ENCODE results near the gene FBXO15.

The FBXO15 gene

GRCh38 chr18:74148543-74149070 lies 973 bp upstream of the FBXO15 start:
- in situ Hi-C loops (cut with HindIII; ENCODE audit: low pct_unique_long_range_greater_than_20kb, low sequenced_read_pairs) = no loop called here
- no peak for TF ChIP-seq JUND (IDR thresholded peaks at IDR 0.05; ENCODE audit: low read depth)
- DNase-seq (ENCODE audit: low read depth in 1 of 2, low spot score in 1 of 2) = no peak

DNA sequence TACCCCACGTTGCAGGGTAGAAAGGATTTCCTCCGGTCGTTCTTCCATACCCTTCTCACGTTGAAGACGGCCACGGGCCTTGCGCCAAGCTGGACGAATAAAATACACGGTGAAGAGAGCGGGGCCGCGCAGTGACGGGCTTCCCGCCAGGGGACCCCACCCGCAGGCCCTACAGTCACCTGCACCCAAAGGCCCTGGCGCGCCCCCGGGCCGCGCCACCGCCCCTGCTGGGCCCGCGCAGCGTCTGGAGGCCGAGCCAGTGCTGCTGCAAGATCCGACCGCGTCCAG lies 199 bp downstream of the FBXO15 start:
- in situ Hi-C loops (cut with HindIII; ENCODE audit: low pct_unique_long_range_greater_than_20kb, low sequenced_read_pairs) = no loop called here
- TF ChIP-seq JUND (IDR thresholded peaks at IDR 0.05; ENCODE audit: low read depth) = no peak

GRCh38 chr18:74146756-74147155 lies 878 bp downstream of the FBXO15 start:
- DNase-seq (ENCODE audit: low read depth in 1 of 2, low spot score in 1 of 2) = no peak
- no peak for TF ChIP-seq JUND (IDR thresholded peaks at IDR 0.05; ENCODE audit: low read depth)
- in situ Hi-C loops (cut with HindIII; ENCODE audit: low pct_unique_long_range_greater_than_20kb, low sequenced_read_pairs) = no loop called here

More for the DNA sequence above, 199 bp downstream of the FBXO15 start:
- no peak for DNase-seq (ENCODE audit: low read depth in 1 of 2, low spot score in 1 of 2)

DNA sequence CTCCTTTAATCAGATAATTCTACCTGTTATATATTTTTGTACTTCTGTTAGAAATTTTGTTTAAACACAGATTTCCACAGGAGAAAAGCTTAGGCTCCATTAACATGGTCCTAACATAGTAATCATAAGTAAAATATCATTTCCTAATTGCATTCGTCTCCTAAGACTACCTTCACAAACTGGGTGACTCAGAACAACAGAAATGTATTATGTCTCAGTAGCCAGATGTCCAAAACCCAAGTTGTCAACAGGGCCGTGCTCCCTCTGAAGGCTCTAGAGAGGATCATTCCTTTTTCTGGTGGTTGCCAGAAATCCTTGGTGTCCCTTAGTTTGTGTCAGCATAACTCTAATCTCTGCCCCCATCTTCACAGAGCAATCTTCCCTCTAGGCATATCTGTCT lies 5.4 kb downstream of the FBXO15 start:
- no peak for DNase-seq (ENCODE audit: low read depth in 1 of 2, low spot score in 1 of 2)
- in situ Hi-C loops (cut with HindIII; ENCODE audit: low pct_unique_long_range_greater_than_20kb, low sequenced_read_pairs) = no loop called here
- no peak for TF ChIP-seq JUND (IDR thresholded peaks at IDR 0.05; ENCODE audit: low read depth)

GRCh38 chr18:74141667-74142066 lies 6.0 kb downstream of the FBXO15 start:
- TF ChIP-seq JUND (IDR thresholded peaks at IDR 0.05; ENCODE audit: low read depth) = no peak
- no peak for DNase-seq (ENCODE audit: low read depth in 1 of 2, low spot score in 1 of 2)
- in situ Hi-C loops (cut with HindIII; ENCODE audit: low pct_unique_long_range_greater_than_20kb, low sequenced_read_pairs) = no loop called here

DNA sequence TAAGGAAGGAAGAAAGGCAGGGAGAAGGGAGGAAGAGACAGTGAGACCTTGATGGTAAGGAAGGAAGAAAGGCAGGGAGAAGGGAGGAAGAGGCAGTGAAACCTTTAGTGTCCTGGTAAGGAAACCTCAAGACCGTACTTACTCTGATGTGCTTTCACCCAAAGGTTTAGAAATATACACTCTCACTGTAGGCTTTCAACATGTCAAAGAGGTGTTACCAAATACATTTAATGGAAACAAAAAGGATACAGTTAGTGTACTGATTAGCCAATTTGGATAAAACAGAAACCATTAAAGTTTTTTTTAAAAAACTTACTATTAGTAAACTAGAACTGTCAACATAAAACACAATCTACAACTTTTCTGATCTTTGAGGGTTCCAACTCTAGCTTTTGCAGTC lies 7.1 kb downstream of the FBXO15 start:
- no peak for TF ChIP-seq JUND (IDR thresholded peaks at IDR 0.05; ENCODE audit: low read depth)
- in situ Hi-C loops (cut with HindIII; ENCODE audit: low pct_unique_long_range_greater_than_20kb, low sequenced_read_pairs) = no loop called here
- DNase-seq (ENCODE audit: low read depth in 1 of 2, low spot score in 1 of 2) = no peak

GRCh38 chr18:74139888-74140287 lies 7.7 kb downstream of the FBXO15 start:
- in situ Hi-C loops (cut with HindIII; ENCODE audit: low pct_unique_long_range_greater_than_20kb, low sequenced_read_pairs) = no loop called here
- no peak for DNase-seq (ENCODE audit: low read depth in 1 of 2, low spot score in 1 of 2)
- no peak for TF ChIP-seq JUND (IDR thresholded peaks at IDR 0.05; ENCODE audit: low read depth)

DNA sequence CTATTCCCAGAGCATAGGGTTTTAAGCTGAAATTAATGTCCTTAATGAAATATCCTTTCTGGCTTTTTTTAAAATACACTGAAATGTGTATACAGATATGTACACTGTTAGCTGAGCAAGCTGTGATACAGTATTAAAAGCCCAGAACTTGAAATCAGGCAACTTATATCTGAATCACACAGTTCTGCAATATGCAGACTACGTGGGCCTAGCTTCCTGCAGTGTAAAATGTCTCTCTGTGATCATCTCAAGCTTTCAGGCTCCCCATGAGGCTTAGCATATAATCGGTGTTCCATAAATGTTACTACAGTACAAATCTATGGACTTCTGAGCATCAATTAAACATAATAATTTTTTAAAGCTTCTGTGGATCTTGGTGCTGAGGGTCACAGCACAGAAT lies 8.2 kb downstream of the FBXO15 start:
- in situ Hi-C loops (cut with HindIII; ENCODE audit: low pct_unique_long_range_greater_than_20kb, low sequenced_read_pairs) = no loop called here
- DNase-seq (ENCODE audit: low read depth in 1 of 2, low spot score in 1 of 2) = no peak
- no peak for TF ChIP-seq JUND (IDR thresholded peaks at IDR 0.05; ENCODE audit: low read depth)

DNA sequence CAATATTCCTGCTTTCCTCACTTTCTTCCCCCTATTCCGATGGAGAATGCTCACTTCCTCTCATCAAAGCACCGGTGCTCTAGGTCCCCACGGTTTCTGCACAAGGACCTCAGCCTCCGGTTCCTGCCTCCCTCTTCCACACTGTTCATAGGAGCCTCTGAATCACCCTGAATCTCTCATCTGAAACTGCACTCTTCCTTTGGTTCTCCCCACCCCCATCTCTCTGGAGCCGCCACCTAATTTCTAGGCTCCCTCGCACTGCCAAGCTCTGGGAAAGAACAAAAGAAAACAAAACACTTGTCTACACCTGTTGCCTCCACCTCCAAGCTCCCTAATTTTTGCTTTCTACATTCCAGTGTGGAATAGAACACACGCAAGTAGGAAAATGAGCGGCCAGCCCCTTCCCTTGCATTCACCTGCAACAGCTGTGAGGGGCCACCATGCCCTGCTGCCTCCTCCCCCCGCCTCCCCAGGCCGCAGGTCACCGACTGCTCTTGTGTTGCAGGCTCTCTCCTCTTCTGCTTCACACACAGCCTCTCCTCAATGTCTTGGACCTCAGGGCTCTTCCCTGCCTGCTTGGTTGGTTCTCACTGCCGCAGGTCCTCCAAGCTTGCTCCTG lies 9.6 kb downstream of the FBXO15 start:
- TF ChIP-seq JUND (IDR thresholded peaks at IDR 0.05; ENCODE audit: low read depth) = no peak
- in situ Hi-C loops (cut with HindIII; ENCODE audit: low pct_unique_long_range_greater_than_20kb, low sequenced_read_pairs) = no loop called here
- no peak for DNase-seq (ENCODE audit: low read depth in 1 of 2, low spot score in 1 of 2)

GRCh38 chr18:74132201-74132600 lies 15.4 kb downstream of the FBXO15 start:
- DNase-seq (ENCODE audit: low read depth in 1 of 2, low spot score in 1 of 2) = no peak
- in situ Hi-C loops (cut with HindIII; ENCODE audit: low pct_unique_long_range_greater_than_20kb, low sequenced_read_pairs) = no loop called here
- TF ChIP-seq JUND (IDR thresholded peaks at IDR 0.05; ENCODE audit: low read depth) = no peak

GRCh38 chr18:74131124-74131523 lies 16.5 kb downstream of the FBXO15 start:
- TF ChIP-seq JUND (IDR thresholded peaks at IDR 0.05; ENCODE audit: low read depth) = no peak
- in situ Hi-C loops (cut with HindIII; ENCODE audit: low pct_unique_long_range_greater_than_20kb, low sequenced_read_pairs) = no loop called here
- no peak for DNase-seq (ENCODE audit: low read depth in 1 of 2, low spot score in 1 of 2)

DNA sequence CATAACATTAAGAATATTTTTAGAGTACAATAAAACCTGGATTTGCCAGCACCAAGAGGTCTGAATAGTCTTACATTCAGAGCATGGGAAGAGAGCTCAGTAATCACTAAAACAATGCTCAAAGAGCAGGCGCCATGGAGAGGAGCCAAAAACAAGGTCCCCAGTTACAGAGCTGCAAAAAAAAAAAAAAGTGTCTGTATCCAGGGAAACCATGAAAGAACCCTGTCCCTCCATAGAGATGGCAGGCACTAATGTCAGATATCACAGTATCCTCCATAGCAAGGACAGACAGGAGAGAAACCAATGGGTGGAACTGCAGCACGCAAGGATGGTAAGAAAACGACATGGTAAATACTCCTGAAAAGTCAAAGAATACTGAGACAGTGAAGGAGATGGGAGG lies 19.5 kb downstream of the FBXO15 start:
- no peak for TF ChIP-seq JUND (IDR thresholded peaks at IDR 0.05; ENCODE audit: low read depth)
- in situ Hi-C loops (cut with HindIII; ENCODE audit: low pct_unique_long_range_greater_than_20kb, low sequenced_read_pairs) = no loop called here
- no peak for DNase-seq (ENCODE audit: low read depth in 1 of 2, low spot score in 1 of 2)

- DNase-seq (ENCODE audit: low read depth in 1 of 2, low spot score in 1 of 2) = no peak
- in situ Hi-C loops (cut with HindIII; ENCODE audit: low pct_unique_long_range_greater_than_20kb, low sequenced_read_pairs) = no loop called here
- TF ChIP-seq JUND (IDR thresholded peaks at IDR 0.05; ENCODE audit: low read depth) = no peak
These were observed 20.7 kb downstream of the FBXO15 start for GRCh38 chr18:74126684-74127655.

Measured in T47D (cell line).